MM.1S (cell line): ENCODE results near the gene MAPK8IP2.

Experiments used
- DNase-seq: peaks from one replicate; pipeline ENCODE4 v3.0.0-alpha.2; 2015
- H2AFZ ChIP-seq: fragments of 300-600 bp; sonication (generic); 2 replicates; pipeline ENCODE4 v1.6.0; 2016; ENCODE audit warnings: antibody characterized with exemption, low read length
- H3F3A ChIP-seq: fragments of 300-600 bp; sonication (generic); 2 replicates; pipeline ENCODE4 v1.6.1; 2016; ENCODE audit warnings: mild to moderate bottlenecking, antibody characterized with exemption, low read length, moderate library complexity, mixed read lengths; ENCODE audit not compliant: insufficient read depth
- H3K27ac ChIP-seq: fragments of 300-600 bp; sonication (generic); 2 replicates; pipeline ENCODE4 v1.5.1; 2016; ENCODE audit warnings: mild to moderate bottlenecking, low read length
- H3K27me3 ChIP-seq: fragments of 300-600 bp; sonication (generic); replicated peaks from 2 replicates; pipeline ENCODE4 v1.6.0; 2016; ENCODE audit warnings: low read length; ENCODE audit not compliant: insufficient read depth
- H3K36me3 ChIP-seq: fragments of 300-600 bp; sonication (generic); replicated peaks from 2 replicates; pipeline ENCODE4 v1.6.1; 2016; ENCODE audit warnings: mild to moderate bottlenecking, low read length, mixed read lengths; ENCODE audit not compliant: insufficient read depth
- H3K4me1 ChIP-seq: fragments of 300-600 bp; sonication (generic); 2 replicates; pipeline ENCODE4 v1.6.1; 2016; ENCODE audit warnings: low read length, mixed read lengths
- H3K4me2 ChIP-seq: fragments of 300-600 bp; sonication (generic); 2 replicates; pipeline ENCODE4 v1.6.0; 2016; ENCODE audit warnings: low read depth, low read length
- H3K4me3 ChIP-seq: fragments of 300-600 bp; sonication (generic); 2 replicates; pipeline ENCODE4 v1.5.1; 2016; ENCODE audit warnings: low read length, mixed read lengths
- H3K79me2 ChIP-seq: fragments of 300-600 bp; sonication (generic); 2 replicates; pipeline ENCODE4 v1.6.1; 2016; ENCODE audit warnings: mixed run types, low read length, mixed read lengths
- H3K9ac ChIP-seq: fragments of 300-600 bp; sonication (generic); 2 replicates; pipeline ENCODE4 v1.6.1; 2016; ENCODE audit warnings: low read length, mixed read lengths
- H3K9me2 ChIP-seq: fragments of 300-600 bp; sonication (generic); replicated peaks from 2 replicates; pipeline ENCODE4 v1.6.1; 2016; ENCODE audit warnings: mild to moderate bottlenecking, low read length, mixed read lengths; ENCODE audit not compliant: insufficient read depth
- H3K9me3 ChIP-seq: fragments of 300-600 bp; sonication (generic); replicated peaks from 2 replicates; pipeline ENCODE4 v1.6.1; 2016; ENCODE audit warnings: mild to moderate bottlenecking, low read length, mixed read lengths; ENCODE audit not compliant: insufficient read depth
- H4K20me1 ChIP-seq: fragments of 300-600 bp; sonication (generic); 2 replicates; pipeline ENCODE4 v1.6.1; 2016; ENCODE audit warnings: mild to moderate bottlenecking, low read length, moderate library complexity, mixed read lengths; ENCODE audit not compliant: insufficient read depth
- CTCF ChIP-seq: fragments of 300-600 bp; sonication (generic); IDR thresholded peaks from 2 replicates; pipeline ENCODE4 v1.5.1; 2016; ENCODE audit warnings: antibody characterized with exemption, low read length, mixed read lengths
- EZH2 ChIP-seq: fragments of 300-600 bp; sonication (generic); optimal IDR thresholded peaks from 2 replicates; pipeline ENCODE3; 2017; ENCODE audit warnings: low read depth, mild to moderate bottlenecking, antibody characterized with exemption, low read length, mixed read lengths
- EZH2phosphoT487 ChIP-seq: fragments of 300-600 bp; sonication (generic); IDR thresholded peaks from 2 replicates; pipeline ENCODE4 v1.6.1; 2018; ENCODE audit warnings: antibody characterized with exemption, low read length

Gene MAPK8IP2

GRCh38 chr22:50567721-50568252, 32.8 kb upstream of the MAPK8IP2 start:
- H3K4me1 ChIP-seq: no peaks in the 10 kb centered on the region
- no peak overlapping the region for H2AFZ ChIP-seq
- no peak overlapping the region for H3K9ac ChIP-seq
- peaks cover 20% of the 10 kb centered on the region for H3K27me3 ChIP-seq
- no peak for DNase-seq
- no peaks in the 10 kb centered on the region for H3K9me2 ChIP-seq
- no peaks in the 10 kb centered on the region for H3K9me3 ChIP-seq
- H3K79me2 ChIP-seq: no peaks in the 10 kb centered on the region
- H3F3A ChIP-seq: no peaks in the 10 kb centered on the region
- H3K27ac ChIP-seq: no peak overlapping the region
- no peak overlapping the region for H3K4me3 ChIP-seq
- TF ChIP-seq EZH2: no peak
- TF ChIP-seq EZH2phosphoT487: no peak
- no peak for TF ChIP-seq CTCF
- no peak overlapping the region for H3K4me2 ChIP-seq
- no peaks in the 10 kb centered on the region for H3K36me3 ChIP-seq
- no peaks in the 10 kb centered on the region for H4K20me1 ChIP-seq

- Histone ChIP-seq H4K20me1 (no peaks in the 10 kb centered on the region), H3K36me3 (no peaks in the 10 kb centered on the region), H3K27me3 (peaks cover 17% of the 10 kb centered on the region), H3K9me3 (no peaks in the 10 kb centered on the region), H3K9me2 (no peaks in the 10 kb centered on the region), H2AFZ (no peak overlapping the region), H3K4me2 (no peak overlapping the region), H3K27ac (no peak overlapping the region), H3K9ac (no peak overlapping the region), H3K4me3 (no peak overlapping the region), H3K79me2 (no peaks in the 10 kb centered on the region), H3F3A (no peaks in the 10 kb centered on the region), H3K4me1 (no peaks in the 10 kb centered on the region)
- DNase-seq: no peak
- no peak for TF ChIP-seq EZH2phosphoT487
- TF ChIP-seq EZH2: no peak
These were observed 32.0 kb upstream of the MAPK8IP2 start for GRCh38 chr22:50568626-50569025.

GRCh38 chr22:50569041-50569459, 31.5 kb upstream of the MAPK8IP2 start:
- peaks cover 15% of the 10 kb centered on the region for H3K27me3 ChIP-seq
- H3K36me3 ChIP-seq: no peaks in the 10 kb centered on the region
- H3K9ac ChIP-seq: no peak overlapping the region
- no peak overlapping the region for H3K4me2 ChIP-seq
- H3K9me2 ChIP-seq: no peaks in the 10 kb centered on the region
- no peaks in the 10 kb centered on the region for H3K79me2 ChIP-seq
- DNase-seq: no peak
- H3K4me1 ChIP-seq: no peaks in the 10 kb centered on the region
- H3K9me3 ChIP-seq: no peaks in the 10 kb centered on the region
- no peak overlapping the region for H2AFZ ChIP-seq
- TF ChIP-seq EZH2phosphoT487 (no peak), EZH2 (no peak), CTCF (no peak)
- no peaks in the 10 kb centered on the region for H3F3A ChIP-seq
- H3K27ac ChIP-seq: no peak overlapping the region
- H3K4me3 ChIP-seq: no peak overlapping the region
- no peaks in the 10 kb centered on the region for H4K20me1 ChIP-seq

GRCh38 chr22:50569896-50570535, 30.6 kb upstream of the MAPK8IP2 start:
- no peaks in the 10 kb centered on the region for H3K79me2 ChIP-seq
- no peaks in the 10 kb centered on the region for H3K36me3 ChIP-seq
- no peak overlapping the region for H3K27ac ChIP-seq
- no peaks in the 10 kb centered on the region for H3K9me2 ChIP-seq
- no peak for DNase-seq
- H4K20me1 ChIP-seq: no peaks in the 10 kb centered on the region
- H3K27me3 ChIP-seq: peaks cover 5% of the 10 kb centered on the region; the same call in 1 of the 2 replicates
- H3K9me3 ChIP-seq: no peaks in the 10 kb centered on the region
- H3K4me3 ChIP-seq: no peak overlapping the region
- H3K9ac ChIP-seq: no peak overlapping the region
- no peak overlapping the region for H2AFZ ChIP-seq
- H3K4me2 ChIP-seq: no peak overlapping the region
- no peaks in the 10 kb centered on the region for H3F3A ChIP-seq
- no peaks in the 10 kb centered on the region for H3K4me1 ChIP-seq
- no peak for TF ChIP-seq EZH2phosphoT487
- TF ChIP-seq EZH2: no peak
- no peak for TF ChIP-seq CTCF
